Measurements from ENCODE around the gene CKM.

DNA sequence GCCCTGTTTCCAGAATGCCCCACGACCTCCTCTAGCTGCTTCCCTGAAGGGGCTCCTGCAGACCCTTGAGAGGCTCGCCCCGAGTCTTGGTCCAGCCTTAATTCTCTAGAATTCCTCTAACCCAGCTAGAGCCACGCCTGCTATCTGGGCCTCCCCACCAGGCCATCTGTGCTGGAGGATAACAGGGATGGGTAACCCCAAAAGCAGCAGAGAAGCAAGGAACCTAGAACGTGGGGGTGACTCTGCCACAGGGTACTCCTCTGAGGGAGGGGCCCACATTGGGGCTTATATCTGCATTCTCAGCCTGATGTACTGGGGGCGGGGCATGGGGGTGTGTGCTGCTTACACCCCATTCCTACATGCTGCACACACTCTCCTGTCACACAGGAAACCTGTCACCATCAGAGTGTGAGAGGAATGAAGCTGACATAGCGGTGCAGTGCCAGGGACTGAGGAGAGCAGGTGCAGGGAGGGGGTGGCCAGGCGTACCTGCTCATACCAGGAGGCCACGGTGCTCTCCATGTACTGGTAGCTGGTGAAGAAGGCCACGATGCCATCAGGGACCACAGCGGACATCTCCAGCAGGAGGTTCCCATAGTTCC, 31.7 kb upstream of the CKM start:
- TF ChIP-seq, protein P1, sequence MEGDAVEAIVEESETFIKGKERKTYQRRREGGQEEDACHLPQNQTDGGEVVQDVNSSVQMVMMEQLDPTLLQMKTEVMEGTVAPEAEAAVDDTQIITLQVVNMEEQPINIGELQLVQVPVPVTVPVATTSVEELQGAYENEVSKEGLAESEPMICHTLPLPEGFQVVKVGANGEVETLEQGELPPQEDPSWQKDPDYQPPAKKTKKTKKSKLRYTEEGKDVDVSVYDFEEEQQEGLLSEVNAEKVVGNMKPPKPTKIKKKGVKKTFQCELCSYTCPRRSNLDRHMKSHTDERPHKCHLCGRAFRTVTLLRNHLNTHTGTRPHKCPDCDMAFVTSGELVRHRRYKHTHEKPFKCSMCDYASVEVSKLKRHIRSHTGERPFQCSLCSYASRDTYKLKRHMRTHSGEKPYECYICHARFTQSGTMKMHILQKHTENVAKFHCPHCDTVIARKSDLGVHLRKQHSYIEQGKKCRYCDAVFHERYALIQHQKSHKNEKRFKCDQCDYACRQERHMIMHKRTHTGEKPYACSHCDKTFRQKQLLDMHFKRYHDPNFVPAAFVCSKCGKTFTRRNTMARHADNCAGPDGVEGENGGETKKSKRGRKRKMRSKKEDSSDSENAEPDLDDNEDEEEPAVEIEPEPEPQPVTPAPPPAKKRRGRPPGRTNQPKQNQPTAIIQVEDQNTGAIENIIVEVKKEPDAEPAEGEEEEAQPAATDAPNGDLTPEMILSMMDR (IDR thresholded peaks at IDR 0.05), result no peak
- no peak for TF ChIP-seq ZFX (IDR thresholded peaks at IDR 0.05; ENCODE audit: borderline replicate concordance)
